Raji (cell line): Measurements from ENCODE around the gene NECTIN4.

Source experiments
- POLR2A ChIP-seq: IDR thresholded peaks from 2 replicates; pipeline ENCODE4 v1.6.1; 2011; ENCODE audit warnings: low read depth, low read length, control low read depth; ENCODE audit not compliant: insufficient read depth

Gene NECTIN4

GRCh38 chr1:161076410-161076809 is 12.9 kb downstream of the NECTIN4 start:
- TF ChIP-seq POLR2A, result no peak

GRCh38 chr1:161074676-161075368 is 14.5 kb downstream of the NECTIN4 start:
- TF ChIP-seq POLR2A, result no peak

GRCh38 chr1:161073474-161074121 is 15.8 kb downstream of the NECTIN4 start:
- no peak for TF ChIP-seq POLR2A

- TF ChIP-seq POLR2A, result no peak
Observed at GRCh38 chr1:161072751-161073449, 16.5 kb downstream of the NECTIN4 start.

- no peak for TF ChIP-seq POLR2A
Observed at GRCh38 chr1:161071886-161072371, 17.4 kb downstream of the NECTIN4 start.

- TF ChIP-seq POLR2A, result no peak
Observed at GRCh38 chr1:161070761-161071160, 18.6 kb downstream of the NECTIN4 start.

- peak; percentile 96 for TF ChIP-seq POLR2A
Observed at GRCh38 chr1:161069731-161070270, 19.6 kb downstream of the NECTIN4 start, which contains the start of gene ARHGAP30. Gene ARHGAP30, minus strand, starts transcription at chr1:161069891. Its CDS starts 267 bp downstream, at chr1:161069624.

GRCh38 chr1:161069241-161069640 is 20.1 kb downstream of the NECTIN4 start:
- TF ChIP-seq POLR2A, result no peak

- TF ChIP-seq POLR2A, result peak; percentile 52
Observed at GRCh38 chr1:161068306-161069234, 20.8 kb downstream of the NECTIN4 start.

- no peak for TF ChIP-seq POLR2A
Observed at GRCh38 chr1:161066694-161067093, 22.7 kb downstream of the NECTIN4 start.

- TF ChIP-seq POLR2A, result no peak
Observed at GRCh38 chr1:161061419-161061818, 27.9 kb downstream of the NECTIN4 start.

- no peak for TF ChIP-seq POLR2A
Observed at GRCh38 chr1:161059293-161059692, 30.1 kb downstream of the NECTIN4 start.

GRCh38 chr1:161054805-161055204 is 34.6 kb downstream of the NECTIN4 start:
- TF ChIP-seq POLR2A, result no peak

GRCh38 chr1:161054232-161054631 is 35.1 kb downstream of the NECTIN4 start:
- no peak for TF ChIP-seq POLR2A

- no peak for TF ChIP-seq POLR2A
Observed at GRCh38 chr1:161052899-161053298, 36.5 kb downstream of the NECTIN4 start.

GRCh38 chr1:161051219-161051618 is 38.1 kb downstream of the NECTIN4 start:
- TF ChIP-seq POLR2A, result no peak
